ENCODE results near the gene PTPRU. TPM values are rescaled to one million over a fixed set of nuclear protein-coding genes. Genes with fewer than 3 reads are reported as not detected.
A peak's percentile ranks its signal among the peaks of the same experiment; 100 is the strongest.
"Not testable (repeated sequence)": the region's sequence is repeated elsewhere in the genome, so short reads cannot be mapped to it uniquely, and the experiment has no call there.

PTPRU gene
- total RNA-seq, 1 donor from 2014 or later, result 17.7 TPM

DNA sequence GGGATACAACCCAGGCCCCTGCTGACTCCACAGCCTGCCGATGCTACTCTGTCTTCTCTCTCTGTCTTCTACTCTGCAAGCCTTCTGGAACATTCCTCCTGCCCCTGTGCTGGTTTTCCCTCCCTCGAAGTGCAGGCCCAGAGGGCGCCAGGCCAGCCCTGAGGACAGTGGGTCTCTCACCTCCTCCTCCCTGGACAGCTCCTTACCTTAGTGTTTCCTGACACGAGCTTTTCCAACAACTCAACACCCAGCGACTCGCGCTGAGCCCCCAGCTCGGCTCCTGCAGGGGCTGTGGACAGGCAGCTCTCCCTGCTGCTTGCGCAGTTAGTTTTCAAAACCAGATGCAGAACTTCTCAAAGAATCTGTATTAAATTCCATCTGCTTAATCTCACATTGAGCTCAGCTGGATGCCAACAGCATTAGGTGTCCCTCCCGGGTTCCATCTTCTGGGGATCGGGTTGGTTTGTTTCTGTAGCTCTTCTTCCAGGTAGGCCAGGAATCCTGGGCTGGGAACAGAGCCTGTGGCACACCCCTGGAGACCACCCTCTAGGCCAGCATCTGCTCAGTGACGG, 54.2 kb downstream of the PTPRU start:
- DNase-seq (ENCODE audit: low spot score), result peak; percentile 18

DNA sequence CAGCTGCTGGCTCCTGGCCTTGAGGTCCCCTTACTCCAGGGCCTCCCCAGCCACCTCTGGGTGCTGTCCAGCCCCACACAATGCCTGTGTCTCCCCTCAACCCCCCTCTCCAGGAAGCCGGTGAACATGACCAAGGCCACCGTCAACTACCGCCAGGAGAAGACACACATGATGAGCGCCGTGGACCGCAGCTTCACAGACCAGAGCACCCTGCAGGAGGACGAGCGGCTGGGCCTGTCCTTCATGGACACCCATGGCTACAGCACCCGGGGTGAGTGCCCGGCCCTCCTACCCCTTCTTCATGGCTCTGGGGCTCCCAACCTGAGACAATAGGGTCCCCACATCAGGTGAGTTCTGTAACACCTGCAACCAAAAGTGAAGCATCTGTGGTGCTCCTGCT, 55.4 kb downstream of the PTPRU start:
- no peak for DNase-seq (ENCODE audit: low spot score)

DNA sequence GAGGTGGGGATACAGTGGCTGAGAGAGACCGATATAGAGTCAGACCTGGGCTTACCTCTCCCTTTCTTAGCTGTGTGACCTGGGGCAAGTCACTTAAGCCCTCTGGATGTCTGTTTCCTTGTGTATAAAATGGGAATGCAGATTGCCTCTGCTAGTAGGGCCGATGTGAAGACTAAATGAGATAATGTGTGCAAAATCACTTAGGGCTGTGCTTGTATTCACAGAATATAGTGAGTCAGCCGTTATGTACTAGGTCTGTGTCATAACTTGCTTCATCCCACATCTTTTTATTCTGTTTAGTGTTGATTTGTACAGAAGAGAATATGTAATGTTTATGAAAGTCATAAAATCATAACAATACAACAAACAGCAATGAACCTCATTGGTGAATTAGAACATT, 56.0 kb downstream of the PTPRU start:
- DNase-seq (ENCODE audit: low spot score), result no peak

DNA sequence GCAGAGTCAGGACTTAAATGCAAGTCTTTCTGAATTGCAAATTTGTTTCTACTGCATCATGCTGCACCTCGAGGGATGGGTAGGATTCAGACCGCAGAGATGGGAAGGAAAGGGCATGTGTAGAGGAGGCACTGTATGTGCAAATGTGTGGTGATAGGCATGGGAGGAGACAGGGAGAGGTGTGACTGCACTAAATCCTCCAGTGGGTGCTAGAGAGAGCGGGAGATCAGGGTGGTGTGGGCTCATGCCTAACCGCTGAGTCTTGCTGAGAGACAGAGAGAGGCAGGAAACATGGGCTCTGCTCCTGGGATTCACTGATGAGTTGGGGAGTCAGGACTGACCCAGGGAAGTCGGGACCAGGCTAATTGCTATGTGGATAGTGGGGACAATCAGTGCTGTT, 61.1 kb downstream of the PTPRU start:
- DNase-seq (ENCODE audit: low spot score), result no peak

DNA sequence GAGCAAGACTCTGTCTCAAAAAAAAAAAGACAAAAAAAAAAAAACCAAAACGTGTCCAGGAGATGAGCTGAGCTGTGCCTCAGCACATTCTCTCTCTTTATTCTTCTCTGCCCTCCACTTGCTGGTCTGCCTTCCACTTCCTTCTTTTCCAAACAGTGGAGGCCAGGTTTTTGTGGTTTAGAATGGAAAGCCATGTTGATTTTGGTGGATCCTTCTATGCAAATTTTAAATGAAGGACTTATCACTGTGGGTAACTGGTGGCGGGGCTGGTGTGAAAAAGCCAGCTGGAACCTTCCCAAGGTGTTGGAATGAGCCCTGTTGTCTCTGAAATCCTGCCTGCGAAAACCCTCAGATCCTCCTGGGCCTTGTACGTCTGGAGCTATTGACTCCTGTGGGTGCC, 61.9 kb downstream of the PTPRU start:
- DNase-seq (ENCODE audit: low spot score), result no peak

DNA sequence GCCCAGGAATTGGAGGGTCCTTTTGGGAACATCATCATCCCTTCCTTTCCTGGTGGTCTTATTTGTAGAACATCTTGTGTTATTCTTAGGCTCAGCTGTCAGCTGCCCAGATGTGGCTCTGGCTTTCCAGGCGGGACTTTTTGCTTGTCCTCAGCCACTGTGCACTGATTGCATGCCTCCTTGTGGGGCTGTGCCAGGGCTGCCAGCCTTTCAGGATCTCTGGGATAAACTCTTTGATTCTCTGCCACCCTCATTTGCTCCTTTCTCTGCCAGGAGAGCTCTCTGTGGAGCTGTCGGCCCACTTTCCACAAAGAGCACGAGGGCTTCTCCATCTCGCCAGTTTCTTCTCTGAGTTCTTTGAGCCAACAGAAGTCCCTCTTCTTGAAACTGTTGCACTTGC, 63.1 kb downstream of the PTPRU start:
- DNase-seq (ENCODE audit: low spot score), result no peak

DNA sequence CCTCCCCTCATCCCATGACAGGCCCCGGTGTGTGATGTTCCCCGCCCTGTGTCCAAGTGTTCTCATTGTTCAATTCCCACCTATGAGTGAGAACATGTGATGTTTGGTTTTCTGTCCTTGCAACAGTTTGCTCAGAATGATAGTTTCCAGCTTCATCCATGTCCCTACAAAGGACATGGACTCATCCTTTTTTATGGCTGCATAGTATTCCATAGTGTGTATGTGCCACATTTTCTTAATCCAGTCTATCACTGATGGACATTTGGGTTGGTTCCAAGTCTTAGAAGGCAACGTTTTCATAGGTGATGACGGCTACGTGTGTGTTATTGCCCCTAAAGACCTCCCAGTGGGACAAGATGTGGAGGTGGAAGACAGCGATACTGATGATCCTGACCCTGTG, 65.4 kb downstream of the PTPRU start:
- DNase-seq (ENCODE audit: low spot score), result not testable (repeated sequence)

DNA sequence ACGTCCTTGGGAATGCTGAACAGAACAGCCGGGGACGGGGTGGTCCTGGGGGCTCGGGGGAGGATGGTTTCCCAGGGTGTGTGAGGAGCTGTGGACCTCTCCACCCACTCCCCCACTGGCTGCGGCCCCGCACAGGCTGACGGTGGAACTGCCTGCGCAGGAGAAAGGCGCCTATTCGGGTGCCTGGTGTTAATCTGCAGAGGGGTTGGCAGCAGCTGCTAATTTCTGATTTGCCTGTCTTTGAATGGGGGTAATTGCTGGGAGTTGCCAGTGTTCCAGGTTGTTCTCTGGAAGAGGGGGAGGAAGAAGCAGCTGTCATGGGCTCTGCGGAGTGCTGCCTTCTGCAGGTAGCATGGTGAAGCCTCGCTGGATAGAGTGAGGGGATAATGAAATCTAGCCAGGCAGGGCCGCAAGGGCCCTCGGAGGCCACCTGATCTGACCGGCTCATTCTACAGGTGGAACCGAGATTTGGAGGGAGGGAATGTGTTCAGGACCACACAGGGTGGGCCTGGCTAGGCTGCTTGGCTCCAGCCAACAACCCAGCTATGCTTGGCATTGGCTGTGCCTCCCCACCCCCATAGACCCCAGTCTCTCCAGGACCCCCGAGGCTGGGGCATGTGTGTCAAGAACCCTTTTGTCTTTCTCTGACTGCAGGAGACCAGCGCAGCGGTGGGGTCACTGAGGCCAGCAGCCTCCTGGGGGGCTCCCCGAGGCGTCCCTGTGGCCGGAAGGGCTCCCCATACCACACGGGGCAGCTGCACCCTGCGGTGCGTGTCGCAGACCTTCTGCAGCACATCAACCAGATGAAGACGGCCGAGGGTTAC, 67.1 kb downstream of the PTPRU start:
- no peak for DNase-seq (ENCODE audit: low spot score)

DNA sequence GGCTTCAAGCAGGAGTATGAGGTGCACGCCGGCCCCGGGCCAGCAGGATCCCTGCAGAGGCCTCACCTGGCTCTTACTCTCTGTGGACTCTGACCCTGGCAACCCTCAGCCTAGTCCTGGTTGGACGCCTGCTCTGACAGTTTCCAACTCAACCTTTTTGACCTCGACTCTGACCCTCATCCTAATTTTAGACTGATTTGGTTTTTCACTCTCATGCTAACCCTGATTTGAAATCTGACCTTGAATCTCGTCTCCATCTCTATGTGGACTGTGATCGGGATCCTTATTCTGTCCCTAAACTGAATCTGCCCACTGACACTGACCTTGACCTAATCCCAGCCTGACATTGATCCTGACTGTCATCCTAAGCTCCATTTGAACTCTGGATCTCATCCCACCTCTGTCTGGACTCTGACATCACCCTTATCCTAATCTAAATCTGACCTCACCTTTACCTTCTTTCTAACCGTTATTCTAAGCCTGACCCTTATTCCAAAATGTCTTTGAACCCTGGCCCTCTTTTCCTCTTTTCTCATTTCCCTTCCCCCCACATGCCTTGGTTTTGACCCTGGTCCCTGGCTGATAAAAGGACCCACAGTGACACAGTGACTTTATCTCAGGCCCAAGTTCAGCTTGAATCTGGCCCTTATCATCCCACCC, 67.8 kb downstream of the PTPRU start:
- DNase-seq (ENCODE audit: low spot score), result no peak

DNA sequence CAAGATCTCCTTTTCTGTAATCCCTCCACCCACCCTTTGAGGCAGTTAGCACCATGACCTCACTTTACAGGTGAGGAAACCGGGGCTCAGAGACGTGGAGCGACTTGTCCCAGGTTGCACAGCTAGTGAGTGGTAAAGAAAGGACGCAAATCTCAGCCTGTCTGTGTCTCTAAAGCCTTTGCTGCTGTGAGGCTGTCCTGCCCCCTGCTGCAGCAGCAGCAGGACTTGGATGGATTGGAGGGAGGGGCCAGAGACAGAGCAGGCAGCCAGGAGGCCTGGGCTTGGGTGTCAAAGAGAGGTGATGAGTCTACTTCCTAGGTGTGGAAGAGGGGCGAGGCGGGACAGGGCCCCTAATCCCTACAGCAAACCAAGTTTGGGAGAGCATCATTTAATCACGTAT, 69.6 kb downstream of the PTPRU start:
- no peak for DNase-seq (ENCODE audit: low spot score)

DNA sequence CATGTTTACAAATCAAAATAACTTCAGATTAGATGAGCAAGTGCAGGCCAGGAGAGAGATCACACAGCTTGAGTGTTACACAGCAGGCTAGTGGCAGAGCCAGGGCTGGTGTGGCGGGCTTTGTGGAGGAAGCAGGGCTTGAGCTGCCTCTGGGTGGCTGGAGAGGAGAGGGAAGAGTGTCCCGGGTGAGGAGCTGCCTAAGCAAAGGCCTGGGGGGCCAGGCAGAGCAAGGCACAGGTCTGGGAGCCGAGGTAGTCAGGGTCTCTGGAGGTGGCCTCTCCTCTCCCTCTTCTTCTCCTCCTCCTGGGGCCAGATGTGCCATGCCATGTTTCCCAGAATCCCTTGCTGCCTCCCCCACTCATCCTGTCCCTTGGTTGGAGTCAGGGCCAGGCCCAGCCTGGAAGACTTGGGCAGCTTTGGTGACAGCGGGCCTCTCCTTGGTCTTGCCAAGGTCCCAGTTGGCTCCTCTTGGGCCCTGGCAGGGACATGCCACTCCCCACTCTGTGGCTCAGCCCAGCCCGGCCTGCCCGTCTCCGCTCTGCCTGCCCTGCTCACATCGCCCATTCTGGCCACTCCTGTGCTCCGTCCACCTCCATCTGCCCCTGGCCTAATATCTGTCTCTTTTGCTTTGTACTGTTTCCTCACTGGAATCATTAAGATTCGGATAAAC, 70.3 kb downstream of the PTPRU start:
- DNase-seq (ENCODE audit: low spot score), result no peak

DNA sequence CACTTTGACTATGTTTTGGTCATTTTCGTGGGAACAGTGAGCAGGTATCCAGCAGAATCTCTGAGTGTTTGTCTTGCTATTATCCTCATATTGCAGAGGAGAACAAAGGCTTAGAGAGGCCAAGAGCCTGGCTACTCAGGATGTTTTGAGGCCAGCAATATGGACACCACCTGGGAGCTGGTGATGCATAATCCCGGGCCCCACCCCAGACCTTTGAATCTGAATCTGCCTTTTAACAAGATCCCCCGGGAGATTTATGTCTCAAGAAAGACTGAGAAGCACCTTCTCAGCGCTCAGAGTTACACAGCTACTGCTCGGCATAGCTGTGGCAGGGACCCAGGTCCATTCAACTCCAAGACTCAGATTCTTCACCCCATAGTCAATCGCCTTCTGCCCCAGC, 72.8 kb downstream of the PTPRU start:
- no peak for DNase-seq (ENCODE audit: low spot score)

DNA sequence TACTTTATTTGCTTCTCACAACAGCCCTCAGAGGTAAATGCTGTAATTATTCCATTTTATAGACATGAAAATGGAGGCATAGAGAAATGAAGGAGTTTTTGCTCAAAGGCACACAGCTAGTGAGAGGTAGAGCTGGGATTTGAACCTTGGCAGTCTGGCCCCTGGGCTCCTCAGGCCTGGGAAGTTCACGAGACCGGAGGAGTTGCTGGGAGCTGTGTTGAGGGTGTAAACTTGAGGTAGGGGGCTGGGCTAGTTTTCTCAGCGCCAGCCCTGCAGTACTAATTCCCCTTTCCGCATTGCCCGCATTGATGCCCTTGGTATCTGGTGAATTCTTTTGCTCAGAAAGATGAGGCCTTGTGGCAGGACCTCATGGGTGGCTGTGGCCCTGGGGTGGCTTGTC, 73.3 kb downstream of the PTPRU start:
- DNase-seq (ENCODE audit: low spot score), result no peak

DNA sequence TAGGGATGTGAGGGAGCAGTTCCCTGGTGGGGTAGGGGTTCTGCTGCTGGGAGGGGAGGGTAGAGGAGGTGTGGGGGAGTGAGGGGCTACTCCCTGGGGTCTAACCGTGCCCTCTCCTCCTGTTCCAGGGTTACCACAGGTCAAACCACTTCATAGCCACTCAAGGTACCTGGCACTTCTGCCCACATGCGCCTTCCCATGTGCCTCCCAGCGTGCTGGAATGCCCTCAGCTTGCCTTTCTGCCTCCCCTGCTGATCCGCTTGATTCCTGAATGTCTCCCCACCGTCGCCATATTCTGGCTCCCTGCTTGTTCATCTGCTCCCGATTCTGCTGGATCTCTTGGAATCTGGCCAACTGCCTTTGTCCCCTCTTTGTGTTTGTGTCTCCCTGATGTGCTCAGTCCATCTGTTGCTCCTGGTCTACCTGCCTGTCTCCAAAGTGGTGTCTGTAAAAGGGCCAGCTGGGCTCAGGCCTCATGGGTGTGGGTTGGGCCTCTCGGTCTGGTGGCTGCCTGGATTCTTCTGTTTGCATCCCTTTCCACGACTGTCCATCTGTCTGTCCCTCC, 74.4 kb downstream of the PTPRU start:
- no peak for DNase-seq (ENCODE audit: low spot score)

DNA sequence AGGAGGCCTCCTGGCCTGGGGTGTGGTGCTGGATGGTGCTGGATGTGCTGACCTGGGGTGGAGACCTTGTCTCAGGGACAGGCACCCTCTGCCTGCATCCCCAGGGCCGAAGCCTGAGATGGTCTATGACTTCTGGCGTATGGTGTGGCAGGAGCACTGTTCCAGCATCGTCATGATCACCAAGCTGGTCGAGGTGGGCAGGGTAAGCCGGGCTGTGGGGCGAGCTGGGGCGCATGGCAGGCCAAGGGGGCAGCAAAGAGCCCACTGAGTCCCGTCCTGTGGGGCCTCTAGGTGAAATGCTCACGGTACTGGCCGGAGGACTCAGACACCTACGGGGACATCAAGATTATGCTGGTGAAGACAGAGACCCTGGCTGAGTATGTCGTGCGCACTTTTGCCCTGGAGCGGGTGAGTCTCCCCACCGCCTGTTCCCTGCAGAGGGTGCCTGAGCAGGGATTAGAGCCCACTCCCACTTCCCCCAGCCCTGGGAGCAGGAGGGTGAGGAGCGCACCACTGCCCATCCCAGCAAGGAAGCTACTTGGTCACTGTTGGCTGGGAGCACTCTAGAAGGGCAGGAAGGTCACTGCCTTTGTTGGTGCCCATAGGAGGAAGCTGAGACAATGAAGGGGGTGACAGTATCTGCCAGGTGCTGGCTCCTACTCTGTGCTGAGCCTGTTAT, 75.2 kb downstream of the PTPRU start:
- DNase-seq (ENCODE audit: low spot score), result no peak

DNA sequence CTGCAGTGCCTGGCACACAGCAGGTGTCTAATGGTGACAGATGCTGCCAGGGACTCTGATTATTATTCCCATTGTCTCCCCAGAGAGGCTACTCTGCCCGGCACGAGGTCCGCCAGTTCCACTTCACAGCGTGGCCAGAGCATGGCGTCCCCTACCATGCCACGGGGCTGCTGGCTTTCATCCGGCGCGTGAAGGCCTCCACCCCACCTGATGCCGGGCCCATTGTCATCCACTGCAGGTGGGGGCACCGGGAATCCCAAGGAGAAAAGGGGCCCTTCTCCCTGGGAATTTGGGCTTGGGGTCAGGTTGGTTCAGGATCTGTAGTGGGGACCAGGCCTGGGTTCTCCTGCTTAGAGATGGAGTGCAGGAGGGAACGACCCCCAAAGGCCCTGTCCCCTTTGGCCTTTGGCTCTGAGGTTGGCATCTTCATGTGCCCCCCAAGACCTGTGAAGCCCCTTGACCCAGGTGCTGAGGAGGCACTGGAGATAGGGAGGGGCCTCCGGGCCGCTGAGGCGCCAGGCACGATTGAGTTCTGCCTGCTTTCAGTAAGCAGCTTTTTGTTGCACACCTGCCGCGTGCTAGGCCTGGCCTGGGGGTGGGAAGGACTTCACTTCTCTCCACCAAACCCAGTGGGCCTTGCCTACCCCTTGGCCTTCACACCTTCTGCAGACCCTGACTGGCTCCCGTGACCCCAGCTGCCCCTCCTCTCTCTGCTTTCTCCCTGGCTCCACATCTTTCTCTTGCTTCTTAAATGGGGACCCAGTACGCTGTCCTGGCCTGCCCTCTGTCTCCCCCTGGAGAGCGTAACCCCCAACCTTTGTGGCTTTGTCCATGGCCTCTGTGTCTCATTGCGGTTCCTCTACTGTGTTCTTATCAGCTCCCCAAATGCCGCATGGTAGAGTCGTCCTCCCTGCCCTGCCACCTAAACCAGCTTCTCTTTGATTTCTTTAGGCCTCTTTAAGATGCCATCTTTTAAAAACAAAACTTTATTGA, 76.4 kb downstream of the PTPRU start:
- no peak for DNase-seq (ENCODE audit: low spot score)

DNA sequence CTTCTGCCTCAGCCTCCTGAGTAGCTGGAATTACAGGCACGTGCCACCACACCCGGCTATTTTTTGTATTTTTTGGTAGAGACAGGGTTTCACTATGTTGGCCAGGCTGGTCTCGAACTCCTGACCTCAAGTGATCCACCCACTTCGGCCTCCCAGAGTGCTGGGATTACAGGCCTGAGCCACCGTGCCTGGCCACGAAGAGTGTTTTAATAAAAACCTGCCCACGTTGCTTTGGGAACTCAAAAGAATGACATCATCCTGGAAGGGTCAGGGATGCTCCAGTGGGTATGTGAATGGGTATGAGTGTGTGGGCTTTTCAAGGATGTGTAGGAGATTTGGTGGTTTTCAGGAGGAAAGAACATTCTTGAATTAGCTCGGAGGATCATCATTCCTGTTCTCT, 78.4 kb downstream of the PTPRU start:
- not testable (repeated sequence) for DNase-seq (ENCODE audit: low spot score)

DNA sequence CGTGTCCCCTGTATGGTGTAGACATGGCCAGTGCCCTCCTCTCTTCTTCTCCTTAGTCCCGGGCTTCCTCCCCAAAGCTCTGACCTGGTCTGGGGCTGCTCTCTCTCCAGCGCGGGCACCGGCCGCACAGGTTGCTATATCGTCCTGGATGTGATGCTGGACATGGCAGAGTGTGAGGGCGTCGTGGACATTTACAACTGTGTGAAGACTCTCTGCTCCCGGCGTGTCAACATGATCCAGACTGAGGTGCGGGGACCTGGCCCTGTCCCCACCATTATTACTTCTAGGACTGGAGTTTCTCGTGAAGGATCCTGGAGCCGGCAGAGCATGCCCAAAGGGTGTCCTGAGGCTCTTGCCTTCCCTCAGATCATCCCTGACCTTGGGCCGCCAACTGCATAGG, 78.9 kb downstream of the PTPRU start:
- DNase-seq (ENCODE audit: low spot score), result no peak

DNA sequence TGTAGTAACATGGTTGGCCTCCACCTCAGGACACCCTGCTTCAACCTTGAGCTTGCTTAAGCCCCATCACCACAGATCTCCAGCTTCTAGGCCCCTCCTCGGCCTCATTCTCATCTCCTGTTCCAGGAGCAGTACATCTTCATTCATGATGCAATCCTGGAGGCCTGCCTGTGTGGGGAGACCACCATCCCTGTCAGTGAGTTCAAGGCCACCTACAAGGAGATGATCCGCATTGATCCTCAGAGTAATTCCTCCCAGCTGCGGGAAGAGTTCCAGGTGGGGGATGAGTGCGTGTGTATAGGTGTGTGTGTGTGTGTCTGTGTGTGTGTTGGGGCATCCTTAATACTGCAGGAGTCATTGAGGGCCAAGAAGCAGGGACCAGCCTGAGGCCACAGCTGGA, 79.6 kb downstream of the PTPRU start:
- no peak for DNase-seq (ENCODE audit: low spot score)
